Renal cortical epithelial cell (primary cell): ENCODE data around the gene RABL2A. TPM values are rescaled to one million over a fixed set of nuclear protein-coding genes. Genes with fewer than 3 reads are reported as not detected.
"Not testable (repeated sequence)": the region's sequence is repeated elsewhere in the genome, so short reads cannot be mapped to it uniquely, and the experiment has no call there.

ENCODE experiments used
- DNase-seq: peaks from one replicate; pipeline ENCODE4 v3.0.0-alpha.2; 2011; ENCODE audit warnings: low read depth
- total RNA-seq: library from RNA; depleted of rRNA; stranded (reverse); fragments of >200 nt; gene quantifications from 2 replicates; pipeline ENCODE4 v1.2.3, GENCODE V29; 2014

The RABL2A gene
- total RNA-seq, 1 donor from 2014 or later, result 21.3 TPM

DNA sequence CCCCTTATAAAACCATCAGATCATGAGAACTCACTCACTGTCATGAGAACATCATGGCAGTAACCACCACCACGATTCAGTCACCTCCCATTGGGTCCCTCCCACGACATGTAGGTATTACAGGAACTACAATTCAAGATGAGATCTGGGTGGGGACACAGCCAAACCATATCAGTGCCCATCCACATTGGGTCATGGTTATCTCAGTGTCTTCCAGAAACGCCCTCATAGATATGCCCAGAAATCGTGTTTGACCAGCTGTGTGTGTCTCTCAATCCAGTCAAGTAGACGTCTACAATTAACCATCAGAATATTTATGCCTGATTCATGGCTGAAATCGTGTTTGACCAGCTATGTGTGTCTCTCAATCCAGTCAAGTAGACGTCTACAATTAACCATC, 17.2 kb upstream of the RABL2A start:
- DNase-seq, result not testable (repeated sequence)

DNA sequence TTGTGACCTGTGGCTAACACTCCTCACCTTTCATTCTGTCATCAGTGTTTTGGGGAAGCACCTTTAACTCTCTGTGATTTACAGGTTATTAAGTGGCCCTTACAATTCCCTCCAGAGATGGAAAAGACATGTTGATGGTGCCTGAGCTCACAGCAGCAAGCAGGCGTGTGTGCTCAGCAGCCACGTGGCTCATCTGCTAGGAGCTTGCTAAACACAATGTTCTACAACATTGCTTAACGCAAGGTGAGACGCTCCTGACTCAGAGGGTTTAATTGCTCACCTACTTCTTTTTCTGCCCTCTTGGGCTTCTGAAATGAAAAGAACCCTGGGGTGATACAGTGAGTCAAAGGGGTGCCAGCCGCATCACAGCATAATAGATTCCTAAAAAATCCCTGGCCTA, 6.1 kb upstream of the RABL2A start:
- peak; percentile 46 for DNase-seq

DNA sequence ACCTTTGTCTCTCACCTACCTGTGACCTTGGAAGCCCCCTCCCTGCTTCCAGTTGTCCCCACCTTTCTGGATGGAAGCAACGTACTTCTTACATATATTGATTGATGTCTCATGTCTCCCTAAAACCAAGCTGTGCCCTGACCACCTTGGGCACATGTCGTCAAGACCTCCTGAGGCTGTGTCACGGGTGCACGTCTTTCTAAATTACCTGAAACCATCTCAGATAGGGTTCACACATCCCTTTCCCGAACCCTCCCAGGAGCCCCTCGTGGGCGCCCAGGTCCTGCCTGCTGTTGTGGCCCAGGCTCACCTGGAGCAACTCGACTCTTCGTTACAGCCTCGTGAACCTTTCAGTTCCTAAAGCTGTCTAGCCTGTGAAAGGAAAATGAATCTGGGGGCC, 1.2 kb upstream of the RABL2A start:
- not testable (repeated sequence) for DNase-seq

- not testable (repeated sequence) for DNase-seq
Observed at GRCh38 chr2:113632849-113633345, 5.8 kb downstream of the RABL2A start.

GRCh38 chr2:113635358-113635757, 8.3 kb downstream of the RABL2A start:
- not testable (repeated sequence) for DNase-seq

DNA sequence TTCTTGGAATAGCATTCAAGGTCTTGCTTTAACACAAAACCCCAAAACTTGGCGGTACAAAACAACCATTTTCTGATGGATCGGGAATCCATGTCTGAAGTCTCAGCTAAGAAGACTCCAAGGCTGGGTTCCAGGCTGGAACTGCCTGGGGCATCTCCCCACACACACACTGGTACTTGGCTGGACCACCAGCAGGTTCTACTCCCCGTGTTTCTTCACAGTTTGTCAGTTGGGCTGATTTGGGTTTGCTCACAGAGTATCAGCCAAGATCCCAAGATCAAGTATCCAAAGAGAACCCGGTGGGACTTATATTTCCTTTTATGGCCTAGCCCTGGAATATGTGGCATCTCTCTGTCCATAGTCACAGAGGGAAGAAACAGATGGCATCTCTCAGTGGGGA, 9.2 kb downstream of the RABL2A start:
- not testable (repeated sequence) for DNase-seq

DNA sequence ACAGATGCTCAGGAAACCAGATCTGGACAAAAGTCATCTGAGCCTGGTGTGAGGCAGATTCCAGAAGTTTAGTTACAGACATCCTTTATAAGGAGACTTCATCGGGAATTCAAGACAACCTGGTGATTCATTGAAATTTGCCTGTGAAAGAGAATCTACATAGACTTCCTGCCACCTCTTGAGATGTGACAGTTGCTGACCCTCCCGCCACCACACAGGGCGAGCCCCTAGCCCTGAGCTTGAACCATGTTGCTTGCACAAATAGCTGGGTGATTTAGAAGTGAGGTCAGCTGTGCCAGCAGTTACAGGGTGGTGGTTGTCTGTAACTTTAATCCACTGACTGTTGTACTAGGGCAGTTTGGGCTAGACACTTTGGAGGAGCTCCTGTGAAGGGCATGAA, 11.0 kb downstream of the RABL2A start:
- not testable (repeated sequence) for DNase-seq

- not testable (repeated sequence) for DNase-seq
Observed at GRCh38 chr2:113646217-113646616, 19.2 kb downstream of the RABL2A start.

GRCh38 chr2:113650834-113651815, 24.1 kb downstream of the RABL2A start:
- not testable (repeated sequence) for DNase-seq

DNA sequence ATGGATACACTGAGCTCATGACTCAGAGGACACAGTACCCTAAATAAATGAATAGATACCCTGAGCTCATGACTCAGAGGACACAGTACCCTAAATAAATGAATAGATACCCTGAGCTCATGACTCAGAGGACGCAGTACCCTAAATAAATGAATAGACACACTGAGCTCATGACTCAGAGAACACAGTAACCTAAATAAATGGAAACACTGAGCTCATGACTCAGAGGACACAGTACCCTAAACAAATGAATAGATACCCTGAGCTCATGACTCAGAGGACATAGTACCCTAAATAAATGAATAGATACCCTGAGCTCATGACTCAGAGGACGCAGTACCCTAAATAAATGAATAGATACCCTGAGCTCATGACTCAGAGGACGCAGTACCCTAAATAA, 25.5 kb downstream of the RABL2A start:
- DNase-seq, result peak; percentile 47

DNA sequence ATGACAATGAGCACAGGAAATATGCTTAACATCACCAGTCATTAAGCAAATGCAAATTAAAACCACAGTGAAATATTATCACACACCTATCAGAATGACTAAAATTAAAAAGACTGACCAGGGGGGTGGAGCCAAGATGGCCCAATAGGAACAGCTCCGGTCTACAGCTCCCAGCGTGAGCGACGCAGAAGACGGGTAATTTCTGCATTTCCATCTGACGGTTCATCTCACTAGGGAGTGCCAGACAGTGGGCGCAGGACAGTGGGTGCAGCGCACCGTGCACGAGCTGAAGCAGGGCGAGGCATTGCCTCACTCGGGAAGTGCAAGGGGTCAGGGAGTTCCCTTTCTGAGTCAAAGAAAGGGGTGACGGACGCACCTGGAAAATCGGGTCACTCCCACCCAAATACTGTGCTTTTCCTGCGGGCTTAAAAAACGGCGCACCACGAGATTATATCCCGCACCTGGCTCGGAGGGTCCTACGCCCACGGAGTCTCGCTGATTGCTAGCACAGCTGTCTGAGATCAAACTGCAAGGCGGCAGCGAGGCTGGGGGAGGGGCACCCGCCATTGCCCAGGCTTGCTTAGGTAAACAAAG, 29.1 kb downstream of the RABL2A start:
- DNase-seq, result not testable (repeated sequence)

DNA sequence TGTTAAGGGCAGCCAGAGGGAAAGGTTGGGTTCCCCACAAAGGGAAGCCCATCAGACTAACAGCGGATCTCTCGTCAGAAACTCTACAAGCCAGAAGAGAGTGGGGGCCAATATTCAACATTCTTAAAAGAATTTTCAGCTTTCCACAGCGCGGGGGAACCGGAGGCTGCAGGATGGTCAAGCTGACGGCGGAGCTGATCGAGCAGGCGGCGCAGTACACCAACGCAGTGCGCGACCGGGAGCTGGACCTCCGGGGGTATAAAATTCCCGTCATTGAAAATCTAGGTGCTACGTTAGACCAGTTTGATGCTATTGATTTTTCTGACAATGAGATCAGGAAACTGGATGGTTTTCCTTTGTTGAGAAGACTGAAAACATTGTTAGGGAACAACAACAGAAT, 30.7 kb downstream of the RABL2A start:
- not testable (repeated sequence) for DNase-seq

- DNase-seq, result not testable (repeated sequence)
Observed at GRCh38 chr2:113663285-113664060, 36.4 kb downstream of the RABL2A start.

DNA sequence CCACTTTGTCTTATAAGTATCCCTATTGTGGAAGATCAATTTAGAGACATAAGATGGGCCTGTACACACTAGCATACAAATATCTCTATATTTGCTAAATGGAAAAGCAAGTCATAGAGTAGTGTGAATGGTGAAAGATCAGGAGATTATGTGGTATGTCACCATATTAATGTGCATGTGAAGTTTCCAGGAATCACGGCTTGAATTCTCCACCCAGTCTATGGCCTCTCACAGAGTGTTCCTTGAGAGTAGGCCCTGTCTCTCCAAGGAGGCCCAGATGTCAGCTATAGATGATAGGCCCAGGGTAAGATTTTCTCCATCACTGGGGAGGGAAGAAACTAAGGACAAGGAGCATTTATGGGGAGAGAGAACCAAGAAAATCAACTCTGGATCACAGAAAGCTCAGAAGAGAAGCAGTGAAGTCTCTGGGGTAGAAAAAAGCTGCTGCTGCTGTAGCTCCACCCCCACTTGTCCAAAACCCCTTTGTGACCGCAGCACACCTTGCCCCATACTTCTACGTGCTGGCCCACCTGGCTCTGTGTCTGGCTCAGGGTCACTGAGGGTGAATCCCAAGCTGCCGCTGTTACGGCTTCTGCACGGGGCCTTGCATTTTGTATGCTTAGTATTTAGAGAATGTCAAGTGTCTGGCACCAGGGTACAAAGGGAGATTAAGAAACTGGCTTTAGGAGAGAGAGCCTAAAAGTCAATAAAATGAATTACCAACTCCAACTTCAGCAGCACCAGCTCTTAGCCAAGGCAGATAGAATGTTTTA, 37.9 kb downstream of the RABL2A start:
- DNase-seq, result not testable (repeated sequence)

DNA sequence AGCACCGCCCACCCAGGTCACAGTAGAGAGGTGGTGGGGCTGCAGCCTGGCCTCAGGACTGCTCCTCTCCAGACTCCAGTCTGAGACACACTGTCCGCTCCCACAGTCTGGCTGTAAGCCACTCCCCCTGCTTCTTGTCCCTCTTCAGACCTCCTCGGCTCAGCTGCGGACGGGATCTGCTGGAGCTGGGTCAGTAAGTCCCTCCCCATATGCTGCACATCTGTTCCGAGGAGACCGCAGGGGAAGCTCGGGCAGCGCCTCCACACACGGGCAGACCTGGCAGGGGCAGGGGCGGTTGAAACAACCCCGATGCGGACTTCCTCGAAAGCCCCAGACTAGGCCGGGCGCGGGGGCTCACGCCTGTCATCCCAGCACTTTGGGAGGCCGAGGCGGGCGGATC, 41.9 kb downstream of the RABL2A start:
- DNase-seq, result not testable (repeated sequence)

DNA sequence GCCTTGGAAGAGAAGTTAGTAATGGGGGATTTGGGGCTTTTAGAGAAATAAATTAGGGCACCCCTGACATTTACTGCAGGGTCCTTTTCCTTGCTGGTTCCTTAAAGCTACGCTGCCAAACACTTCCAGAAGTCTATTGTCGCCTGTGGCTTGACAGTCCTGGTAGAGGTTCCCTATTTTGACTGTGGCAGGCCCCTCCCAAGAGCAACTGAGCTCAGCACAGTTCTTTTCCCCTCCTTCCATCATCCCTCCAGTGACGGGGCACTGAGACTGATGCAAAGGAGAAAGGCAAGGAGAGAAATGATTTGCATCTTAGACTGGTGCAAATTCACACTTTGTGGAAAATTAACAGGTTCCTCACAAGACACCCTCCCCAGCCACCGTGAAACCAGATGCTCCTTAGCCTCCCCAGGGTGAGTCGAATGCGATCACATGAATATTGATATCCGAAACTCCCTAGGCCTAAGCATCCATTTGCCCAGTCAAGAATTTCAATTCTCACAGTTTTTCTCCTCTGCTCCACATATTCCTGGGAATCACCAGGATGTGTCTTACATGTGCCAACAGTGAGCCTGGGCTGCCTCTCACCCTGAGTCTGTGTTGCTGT, 45.4 kb downstream of the RABL2A start:
- no peak for DNase-seq

- no peak for DNase-seq
Observed at GRCh38 chr2:113675875-113676274, 48.8 kb downstream of the RABL2A start.

- DNase-seq, result no peak
Observed at GRCh38 chr2:113676623-113677266, 49.7 kb downstream of the RABL2A start.

DNA sequence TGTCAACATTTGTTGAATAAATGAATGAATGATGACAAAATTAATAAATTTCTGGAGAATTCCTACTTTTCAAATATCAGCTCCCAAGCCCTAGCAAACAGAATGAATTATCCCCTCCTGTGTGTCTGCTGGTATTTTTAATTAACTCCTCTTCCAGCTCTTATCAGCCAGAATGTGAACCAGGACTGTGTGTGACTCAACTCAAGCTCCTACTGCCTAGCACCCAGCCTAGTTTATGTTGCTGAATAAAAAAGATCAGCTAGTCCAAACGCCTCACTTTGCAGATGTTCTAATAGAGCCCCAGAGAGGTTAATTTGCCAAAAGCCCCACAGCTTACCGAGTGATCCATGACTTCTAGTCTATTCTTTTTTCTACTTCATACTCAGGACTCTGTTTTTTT, 50.3 kb downstream of the RABL2A start:
- no peak for DNase-seq

GRCh38 chr2:113679457-113679856, 52.4 kb downstream of the RABL2A start:
- DNase-seq, result no peak
